ENCODE data around the gene SEMA4D.

SEMA4D gene

DNA sequence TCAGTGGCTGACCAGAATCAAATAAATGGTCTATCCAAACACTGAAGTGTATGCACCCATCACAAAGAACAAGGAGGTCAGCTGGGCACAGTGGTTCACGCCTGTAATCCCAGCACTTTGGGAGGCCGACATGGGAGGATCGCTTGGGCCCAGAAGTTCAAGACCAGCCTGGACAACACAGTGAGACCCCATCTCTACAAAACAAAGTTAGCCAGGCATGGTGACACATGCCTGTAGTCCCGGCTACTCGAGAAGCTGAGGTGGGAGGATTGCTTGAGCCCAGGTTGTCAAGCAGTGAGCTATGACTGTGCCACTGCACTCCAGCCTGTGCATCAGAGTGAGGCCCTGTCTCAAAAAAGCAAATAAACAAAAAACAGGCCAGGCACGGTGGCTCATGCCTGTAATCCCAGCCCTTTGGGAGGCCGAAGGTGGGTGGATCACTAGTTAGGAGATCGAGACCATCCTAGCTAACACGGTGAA, 40.5 kb downstream of the SEMA4D start:
- Histone ChIP-seq H3K4me2 (ENCODE audit: insufficient read depth, low read length) (no peak overlapping the region), H3K79me2 (ENCODE audit: insufficient read depth, low read length) (peaks cover 98% of the 10 kb centered on the region), H3K9me3 (ENCODE audit: insufficient read depth, low read length, severe bottlenecking) (no peaks in the 10 kb centered on the region), H3K36me3 (ENCODE audit: insufficient read depth, low read length) (peaks cover 93% of the 10 kb centered on the region), H4K20me1 (ENCODE audit: insufficient read depth, low read length) (peaks cover 93% of the 10 kb centered on the region), H2AFZ (ENCODE audit: low read depth, low read length) (no peak overlapping the region), H3K4me1 (ENCODE audit: insufficient read depth, low read length) (no peaks in the 10 kb centered on the region; the same call in 1 of the 2 replicates), H3K9ac (ENCODE audit: low read depth, low read length) (no peak overlapping the region), H3K4me3 (ENCODE audit: low read depth in 1 of 2, low read length in 2 of 2) (no peak overlapping the region), H3K27ac (ENCODE audit: low read length) (no peak overlapping the region), H3K27me3 (ENCODE audit: insufficient read depth, low read length, poor library complexity) (no peaks in the 10 kb centered on the region)
- no peak for DNase-seq
- TF ChIP-seq EZH2 (IDR thresholded peaks at IDR 0.05; ENCODE audit: borderline replicate concordance, low read depth, low read length, severe bottlenecking) (no peak), CTCF (IDR thresholded peaks at IDR 0.05; ENCODE audit: borderline replicate concordance, extremely low read depth, low read length, poor library complexity, severe bottlenecking) (no peak)
- ATAC-seq (ENCODE audit: insufficient read depth, low read depth) = no peak

GRCh38 chr9:89455356-89455824, 42.5 kb downstream of the SEMA4D start:
- Histone ChIP-seq H3K4me2 (ENCODE audit: insufficient read depth, low read length) (no peak overlapping the region), H3K27ac (ENCODE audit: low read length) (no peak overlapping the region)
- peak; percentile 39; the same call in 1 of the 3 replicates for ATAC-seq (ENCODE audit: insufficient read depth, low read depth)

GRCh38 chr9:89454498-89455355, 43.2 kb downstream of the SEMA4D start:
- Histone ChIP-seq H3K4me1 (ENCODE audit: insufficient read depth, low read length) (no peaks in the 10 kb centered on the region; the same call in 1 of the 2 replicates), H3K79me2 (ENCODE audit: insufficient read depth, low read length) (peaks cover 97% of the 10 kb centered on the region), H2AFZ (ENCODE audit: low read depth, low read length) (no peak overlapping the region), H3K36me3 (ENCODE audit: insufficient read depth, low read length) (peaks cover 87% of the 10 kb centered on the region), H3K9me3 (ENCODE audit: insufficient read depth, low read length, severe bottlenecking) (no peaks in the 10 kb centered on the region), H3K27ac (ENCODE audit: low read length) (no peak overlapping the region; the same call in 1 of the 2 replicates), H3K9ac (ENCODE audit: low read depth, low read length) (no peak overlapping the region), H3K4me3 (ENCODE audit: low read depth in 1 of 2, low read length in 2 of 2) (no peak overlapping the region), H3K4me2 (ENCODE audit: insufficient read depth, low read length) (no peak overlapping the region), H3K27me3 (ENCODE audit: insufficient read depth, low read length, poor library complexity) (no peaks in the 10 kb centered on the region), H4K20me1 (ENCODE audit: insufficient read depth, low read length) (peaks cover 87% of the 10 kb centered on the region)
- ATAC-seq (ENCODE audit: insufficient read depth, low read depth) = no peak
- DNase-seq = no peak
- TF ChIP-seq CTCF (IDR thresholded peaks at IDR 0.05; ENCODE audit: borderline replicate concordance, extremely low read depth, low read length, poor library complexity, severe bottlenecking) (no peak), EZH2 (IDR thresholded peaks at IDR 0.05; ENCODE audit: borderline replicate concordance, low read depth, low read length, severe bottlenecking) (no peak)

More at GRCh38 chr9:89455356-89455824, 42.5 kb downstream of the SEMA4D start:
- H3K9ac ChIP-seq (ENCODE audit: low read depth, low read length) = no peak overlapping the region
- H3K27me3 ChIP-seq (ENCODE audit: insufficient read depth, low read length, poor library complexity) = no peaks in the 10 kb centered on the region
- H3K4me1 ChIP-seq (ENCODE audit: insufficient read depth, low read length) = no peaks in the 10 kb centered on the region; the same call in 1 of the 2 replicates
- H3K36me3 ChIP-seq (ENCODE audit: insufficient read depth, low read length) = peaks cover 87% of the 10 kb centered on the region
- no peak for TF ChIP-seq CTCF (IDR thresholded peaks at IDR 0.05; ENCODE audit: borderline replicate concordance, extremely low read depth, low read length, poor library complexity, severe bottlenecking)
- H3K9me3 ChIP-seq (ENCODE audit: insufficient read depth, low read length, severe bottlenecking) = no peaks in the 10 kb centered on the region
- peaks cover 97% of the 10 kb centered on the region for H3K79me2 ChIP-seq (ENCODE audit: insufficient read depth, low read length)
- no peak for DNase-seq
- peaks cover 87% of the 10 kb centered on the region for H4K20me1 ChIP-seq (ENCODE audit: insufficient read depth, low read length)
- H3K4me3 ChIP-seq (ENCODE audit: low read depth in 1 of 2, low read length in 2 of 2) = no peak overlapping the region
- no peak overlapping the region for H2AFZ ChIP-seq (ENCODE audit: low read depth, low read length)
